Inferior parietal cortex (tissue), 1 donor: ENCODE results near the gene MGST2.
"Not testable (repeated sequence)": the region's sequence is repeated elsewhere in the genome, so short reads cannot be mapped to it uniquely, and the experiment has no call there.

ENCODE experiments used
- DNase-seq: peaks from one replicate; pipeline ENCODE4 v3.0.0-alpha.2; 2016; ENCODE audit errors: extremely low spot score

MGST2 gene

DNA sequence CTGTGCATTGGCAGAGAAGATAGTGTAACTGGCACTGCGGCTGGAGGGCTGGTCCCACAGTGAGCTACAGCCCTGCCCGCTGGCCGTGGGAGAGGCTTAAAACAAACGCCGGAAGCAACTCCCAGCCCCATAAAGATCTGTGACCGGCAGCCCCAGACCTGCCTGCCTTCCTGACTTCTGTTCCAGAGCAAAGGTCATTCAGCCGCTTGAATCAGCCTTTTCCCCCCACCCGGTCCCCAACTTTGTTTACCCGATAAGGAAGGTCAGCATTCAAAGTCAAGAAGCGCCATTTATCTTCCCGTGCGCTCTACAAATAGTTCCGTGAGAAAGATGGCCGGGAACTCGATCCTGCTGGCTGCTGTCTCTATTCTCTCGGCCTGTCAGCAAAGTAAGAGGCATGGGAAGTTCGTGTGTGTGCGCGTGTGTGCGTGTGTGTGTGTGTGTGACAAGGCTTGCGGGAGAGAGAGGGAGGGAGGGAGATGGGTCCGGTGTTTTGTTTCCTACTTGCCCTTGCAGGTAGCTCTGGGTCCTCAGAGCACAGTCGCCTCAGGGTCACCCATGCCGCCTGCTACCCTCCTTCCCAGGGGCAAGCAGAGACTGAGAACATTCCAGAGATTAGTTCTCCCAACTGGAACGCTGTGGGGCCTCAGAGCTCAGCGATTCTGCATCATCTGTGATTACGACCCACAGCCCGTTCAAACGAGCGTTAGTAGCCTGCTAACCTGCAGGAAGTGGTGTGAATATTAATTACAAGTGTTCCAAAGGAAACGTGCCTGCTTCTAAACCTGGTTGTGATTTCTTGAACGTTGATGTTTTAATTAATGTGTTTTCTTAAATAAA, at the start of gene MGST2:
Gene MGST2 (plus strand): TSS at position 130 of the 840 bp plus-strand sequence. CDS start 201 bp downstream, at position 331.
- DNase-seq: peak; percentile 34

DNA sequence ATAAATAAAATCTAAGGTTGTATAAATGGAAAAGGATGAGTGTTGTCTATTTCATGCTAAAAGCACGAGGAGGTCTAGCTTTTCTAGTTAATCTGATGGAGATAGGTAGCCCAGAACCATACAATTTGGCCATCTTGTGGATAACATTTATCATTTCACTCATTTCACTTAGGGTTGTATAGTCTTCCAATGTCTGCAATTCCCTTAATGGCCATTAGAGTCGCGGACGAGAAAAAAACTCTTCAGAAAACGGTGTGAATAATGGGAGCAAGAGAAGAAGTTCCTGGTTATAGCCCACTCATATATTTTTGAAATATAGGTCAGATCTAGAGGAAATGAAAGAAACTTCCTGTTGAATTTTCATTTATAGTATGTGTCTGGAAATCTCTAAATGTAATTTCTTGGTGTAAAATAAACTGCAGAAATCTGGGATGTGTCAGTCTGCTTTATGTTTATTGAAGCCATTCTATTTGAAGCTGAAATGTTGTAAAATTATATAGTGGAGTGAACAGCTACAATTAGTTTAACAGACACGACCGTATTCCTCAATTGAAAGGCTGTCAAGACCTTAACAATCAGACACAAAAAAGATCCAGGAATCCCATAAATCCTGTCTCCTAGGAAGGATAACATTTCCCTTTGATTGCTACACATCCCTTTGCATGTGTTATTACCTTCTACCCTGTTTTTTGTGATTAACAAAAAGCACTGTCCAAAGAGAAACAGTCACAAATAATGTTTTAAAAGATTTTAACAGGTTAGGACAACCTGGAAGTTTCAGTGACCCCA, 47.7 kb upstream of the MGST2 start:
- no peak for DNase-seq

DNA sequence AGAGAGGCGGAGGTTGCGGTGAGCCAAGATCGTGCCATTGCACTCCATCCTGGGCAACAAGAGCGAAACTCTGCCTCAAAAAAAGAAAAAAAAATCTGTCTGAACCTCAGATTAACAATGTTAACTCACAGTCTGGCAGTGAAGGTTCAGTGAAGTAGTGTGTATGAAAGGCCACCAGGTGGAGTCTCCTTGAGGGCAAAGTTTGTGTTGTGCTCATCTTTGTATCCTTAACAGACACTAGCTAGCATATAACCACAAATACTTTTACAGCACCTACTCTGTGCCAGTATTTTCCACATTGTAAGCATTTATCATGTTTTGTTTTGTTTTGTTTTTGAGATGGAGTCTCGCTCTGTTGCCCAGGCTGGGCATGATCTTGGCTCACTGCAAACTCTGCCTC, 46.0 kb upstream of the MGST2 start:
- no peak for DNase-seq

DNA sequence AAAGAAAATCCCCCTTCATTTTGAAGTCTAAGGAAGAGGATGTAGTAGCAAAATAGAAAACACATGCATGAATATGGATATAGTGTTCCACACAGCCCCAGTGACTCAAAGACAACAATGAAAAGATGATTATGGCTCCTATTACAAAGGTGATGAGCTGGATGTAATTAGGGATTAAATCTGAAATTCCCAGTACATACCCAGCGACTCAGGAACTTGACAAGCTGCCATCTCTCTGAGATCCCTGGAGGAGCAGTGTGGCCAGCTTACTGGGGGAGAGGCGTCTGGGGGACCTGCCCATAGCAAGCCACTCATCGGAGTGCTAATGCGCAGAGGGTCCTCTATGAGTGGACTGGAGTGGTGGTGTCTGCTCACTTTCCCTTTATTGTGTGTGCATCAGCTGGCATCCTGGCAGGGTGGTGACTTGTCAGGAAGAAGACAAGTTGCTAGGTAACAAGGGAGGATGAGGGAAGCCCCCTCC, 42.7 kb upstream of the MGST2 start:
- DNase-seq: no peak

DNA sequence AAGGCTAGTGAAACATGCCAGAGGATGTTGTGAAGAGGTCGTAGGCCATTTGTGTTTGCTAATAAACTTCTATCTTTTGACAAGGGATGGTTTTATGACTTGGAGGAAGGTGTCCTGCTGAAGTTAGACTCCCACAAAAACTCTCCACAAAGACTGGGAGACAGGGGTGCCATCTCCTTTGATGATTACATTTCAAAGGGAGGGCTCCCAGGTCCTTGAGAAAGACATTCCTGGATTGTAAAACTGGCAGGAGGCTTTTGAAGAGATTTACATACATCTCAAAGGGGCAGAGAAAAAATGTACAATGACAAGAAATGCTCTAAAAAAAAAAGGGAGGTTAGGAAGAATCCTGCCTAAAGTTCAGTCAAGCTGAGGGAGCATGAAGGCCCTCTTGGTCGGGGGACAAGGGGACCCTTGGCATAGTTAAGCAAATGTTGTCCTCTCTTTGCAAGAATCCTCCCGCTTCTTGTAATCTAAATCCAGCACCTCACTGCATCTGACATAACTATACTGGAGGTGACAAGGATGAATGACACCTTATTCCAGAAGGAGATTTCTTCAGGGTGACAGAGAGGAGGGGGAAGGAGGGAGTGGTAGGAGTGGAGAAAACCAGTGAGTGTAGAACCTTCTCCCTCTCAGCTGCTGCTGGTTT, 41.1 kb upstream of the MGST2 start:
- no peak for DNase-seq

DNA sequence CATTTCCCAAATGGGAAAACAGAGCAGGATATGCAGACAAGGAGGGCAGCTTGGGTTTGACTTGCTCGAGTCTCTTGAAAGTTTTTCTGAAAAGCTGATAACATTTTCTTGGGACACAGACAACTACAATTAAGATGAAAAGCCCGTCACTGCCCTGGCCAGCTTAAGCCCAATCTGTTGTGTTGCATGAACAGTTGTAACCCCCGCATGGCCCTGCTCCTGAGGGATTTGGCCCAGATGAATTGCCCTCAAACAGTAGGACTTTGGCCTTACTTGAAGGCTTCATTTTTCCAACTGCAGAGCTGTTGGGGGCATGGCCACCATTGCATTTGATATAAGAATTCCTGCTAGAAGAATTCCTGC, 40.5 kb upstream of the MGST2 start:
- no peak for DNase-seq

DNA sequence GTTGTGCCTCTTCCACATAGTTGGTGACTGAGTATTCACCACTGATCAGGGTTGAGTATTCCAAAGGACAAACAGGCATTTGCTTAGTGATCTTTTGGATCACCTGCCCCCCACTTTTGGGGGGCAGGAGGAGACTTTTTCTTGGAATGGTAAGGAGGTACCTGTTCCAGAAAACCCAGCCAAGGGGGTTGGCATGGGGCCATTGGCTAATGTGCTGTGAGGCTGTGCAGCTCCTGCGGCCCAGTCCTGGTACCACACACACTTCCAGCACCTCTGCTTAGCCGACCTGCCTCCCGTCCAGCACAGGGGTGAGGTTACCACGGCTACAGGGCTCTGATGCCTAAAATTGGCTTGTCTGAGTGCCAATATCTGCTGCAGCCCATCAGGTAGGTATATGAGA, 40.1 kb upstream of the MGST2 start:
- DNase-seq: no peak

DNA sequence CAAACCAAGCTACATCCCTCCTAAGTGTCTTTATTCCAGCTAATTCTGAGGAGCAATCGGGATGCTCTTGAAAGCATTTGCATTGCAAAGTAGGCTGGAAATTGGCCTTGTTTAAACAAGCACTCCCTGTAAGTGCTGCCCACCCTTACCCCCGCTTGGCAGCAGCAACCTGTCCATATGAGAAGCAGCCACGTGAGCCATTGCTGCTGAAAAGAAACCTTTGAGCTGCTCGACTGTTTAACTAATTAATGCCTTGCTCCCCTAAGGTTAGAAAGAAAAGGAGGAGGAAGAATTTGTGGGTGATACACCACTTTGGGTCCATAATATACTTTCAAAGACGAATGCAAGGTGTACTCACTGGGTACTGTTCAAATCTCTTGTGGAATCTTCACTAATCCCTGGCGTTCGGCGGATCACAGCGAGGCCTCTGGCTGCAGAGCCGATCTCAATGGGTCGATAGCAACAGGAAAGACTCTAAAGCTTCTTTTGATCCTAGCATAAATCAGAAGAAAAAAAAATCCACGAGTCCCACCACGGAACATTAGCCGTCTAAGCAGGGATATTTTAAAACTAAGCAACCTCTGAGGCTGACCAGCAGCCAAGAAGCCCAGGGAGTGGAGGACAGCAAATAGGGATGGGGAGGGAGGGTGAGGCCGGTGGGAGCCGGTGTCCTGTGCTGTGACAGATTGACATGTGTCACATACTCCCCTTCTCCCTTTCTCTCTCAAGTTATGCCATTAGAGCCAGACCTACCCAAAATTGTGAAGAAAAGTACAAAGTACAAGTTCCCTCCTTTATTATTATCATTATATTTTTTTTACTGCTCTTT, 37.2 kb upstream of the MGST2 start:
- DNase-seq: no peak

DNA sequence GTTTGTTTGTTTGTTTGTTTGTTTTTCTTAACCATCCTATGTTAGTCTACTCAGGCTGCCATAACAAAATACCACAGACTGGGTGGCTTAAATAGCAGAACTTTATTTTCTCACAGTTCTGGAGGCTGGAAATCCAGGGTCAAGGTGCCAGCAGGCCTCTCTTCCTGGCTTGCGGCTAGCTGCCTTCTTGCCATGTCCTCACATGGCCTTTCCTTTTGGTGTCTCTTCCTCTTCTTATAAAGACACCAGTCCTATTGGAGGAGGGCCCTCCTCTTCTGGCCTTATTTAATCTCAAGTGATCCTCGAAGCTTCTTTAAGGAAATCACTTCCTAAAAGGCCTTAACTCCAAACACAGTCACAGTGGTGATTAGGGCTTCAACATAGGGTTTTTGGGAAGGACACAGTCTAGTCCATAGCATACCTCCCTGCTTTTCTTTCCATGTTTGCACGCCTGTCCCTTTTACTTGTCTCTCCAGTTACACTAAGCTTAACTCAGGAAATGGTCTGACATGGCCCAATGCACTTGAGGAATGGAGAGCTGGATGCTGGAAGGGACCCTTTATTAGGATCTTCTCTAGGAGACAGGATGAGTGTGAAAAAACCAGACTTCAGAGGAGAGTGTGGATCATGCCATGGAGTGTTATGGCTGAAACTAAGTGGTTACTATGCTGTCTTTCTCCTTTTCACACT, 36.0 kb upstream of the MGST2 start:
- DNase-seq: no peak

DNA sequence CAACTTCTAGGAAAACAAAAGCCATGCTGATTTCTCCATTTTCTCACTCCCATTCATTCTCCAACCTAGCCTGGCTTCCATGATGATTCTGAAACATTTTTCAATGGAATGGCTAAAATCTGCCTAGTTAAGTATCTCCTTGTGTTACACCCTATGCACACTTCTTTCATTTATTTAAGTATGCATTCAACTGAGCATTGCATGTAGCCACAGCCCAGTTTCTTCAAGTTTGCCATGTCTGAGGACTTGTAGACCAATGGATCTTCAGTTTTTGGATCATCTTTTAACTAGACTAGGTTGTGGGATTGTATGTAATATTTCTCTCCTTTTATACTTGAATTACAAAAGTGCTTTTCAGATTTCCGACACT, 35.5 kb upstream of the MGST2 start:
- no peak for DNase-seq

DNA sequence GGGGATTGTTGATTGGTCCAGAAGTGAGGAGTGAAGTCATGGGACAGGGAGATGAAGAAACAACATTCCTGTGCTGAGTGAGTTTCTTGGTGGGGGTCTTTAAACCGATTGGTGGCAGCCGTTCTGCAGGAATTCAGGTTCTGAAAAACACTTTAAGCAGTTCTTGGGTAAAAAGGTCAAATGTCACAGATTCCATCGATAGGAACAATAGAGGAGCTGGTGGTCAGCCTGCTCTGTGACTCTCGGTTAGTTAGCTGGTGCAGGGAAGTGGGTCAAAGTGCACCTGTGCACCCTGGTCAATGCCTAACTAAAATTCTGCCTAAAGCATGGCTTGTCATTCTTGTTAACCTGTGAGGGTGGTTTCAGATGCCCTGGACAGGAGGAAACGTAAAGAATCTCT, 34.6 kb upstream of the MGST2 start:
- no peak for DNase-seq

DNA sequence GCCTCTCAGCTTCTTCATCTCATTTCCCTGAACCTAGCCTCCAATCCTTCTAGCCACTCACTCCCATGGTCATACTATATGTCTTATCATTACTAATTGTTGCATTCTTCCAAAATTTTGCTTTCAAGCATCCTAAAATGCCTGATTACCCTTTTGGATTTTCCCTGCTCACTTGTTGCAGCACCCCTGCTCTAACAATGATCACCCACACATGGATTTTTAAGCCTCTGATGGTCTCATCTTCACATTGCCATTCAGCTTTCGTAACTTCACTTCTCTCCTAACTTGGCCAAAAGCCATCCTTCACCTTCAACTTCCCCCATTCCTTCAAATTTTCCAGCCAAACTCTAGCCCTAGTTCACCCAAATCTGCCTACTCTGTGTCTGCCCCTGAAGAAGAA, 33.8 kb upstream of the MGST2 start:
- DNase-seq: no peak

DNA sequence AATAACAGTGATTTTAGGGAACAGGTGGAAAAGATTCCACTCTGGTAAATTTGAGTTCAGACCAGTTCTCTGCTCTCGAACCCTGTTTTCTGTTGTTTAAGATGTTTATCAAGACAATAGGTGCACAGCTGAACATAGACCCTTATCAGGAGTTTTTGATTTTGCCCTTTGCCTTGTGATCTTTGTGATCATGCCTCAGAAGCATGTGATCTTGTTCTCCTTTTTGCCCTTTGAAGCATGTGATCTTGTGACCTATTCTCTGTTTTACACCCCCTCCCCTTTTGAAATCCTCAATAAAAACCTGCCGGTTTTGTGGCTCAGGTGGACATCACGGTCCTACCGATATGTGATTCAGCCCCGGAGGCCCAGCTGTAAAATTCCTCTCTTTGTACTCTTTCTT, 32.9 kb upstream of the MGST2 start:
- not testable (repeated sequence) for DNase-seq

DNA sequence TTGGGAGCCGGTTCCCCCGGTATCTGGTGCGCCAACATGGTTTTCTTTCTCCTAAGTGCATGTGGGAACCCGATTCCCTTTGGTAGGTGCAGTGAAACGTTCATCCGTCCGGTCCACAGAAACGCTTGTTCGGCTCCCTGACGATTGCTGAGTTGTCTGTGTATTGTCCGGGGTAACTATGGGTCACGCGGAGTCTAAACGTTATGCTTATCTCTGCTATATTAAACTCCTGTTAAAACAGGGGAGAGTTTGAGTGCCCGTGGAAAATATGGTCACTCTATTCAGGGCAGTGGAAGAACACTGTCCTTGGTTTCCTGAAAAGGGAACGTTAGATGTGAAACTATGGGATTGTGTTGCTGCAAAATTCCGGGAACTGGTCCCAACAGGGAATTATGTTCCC, 32.4 kb upstream of the MGST2 start:
- DNase-seq: no peak

DNA sequence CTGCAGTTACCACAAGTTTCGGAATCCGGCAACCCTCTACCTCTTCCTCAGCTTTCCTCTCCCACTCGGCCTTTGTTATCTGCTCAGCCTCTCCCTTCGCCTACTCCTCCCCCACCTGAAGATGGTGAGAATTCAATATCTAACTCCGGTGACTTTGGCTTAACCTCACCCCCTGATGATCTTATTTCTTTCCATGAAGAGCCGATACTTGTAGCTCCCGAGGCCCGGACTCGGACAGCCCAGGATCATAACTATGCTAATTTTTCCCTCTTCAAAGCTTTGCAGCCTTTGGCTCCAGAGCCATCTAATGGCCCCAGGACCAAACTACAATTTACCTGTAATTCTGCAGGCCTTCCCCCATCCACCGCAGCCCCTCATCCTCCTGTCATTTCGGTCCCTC, 32.0 kb upstream of the MGST2 start:
- peak; percentile 40 for DNase-seq

DNA sequence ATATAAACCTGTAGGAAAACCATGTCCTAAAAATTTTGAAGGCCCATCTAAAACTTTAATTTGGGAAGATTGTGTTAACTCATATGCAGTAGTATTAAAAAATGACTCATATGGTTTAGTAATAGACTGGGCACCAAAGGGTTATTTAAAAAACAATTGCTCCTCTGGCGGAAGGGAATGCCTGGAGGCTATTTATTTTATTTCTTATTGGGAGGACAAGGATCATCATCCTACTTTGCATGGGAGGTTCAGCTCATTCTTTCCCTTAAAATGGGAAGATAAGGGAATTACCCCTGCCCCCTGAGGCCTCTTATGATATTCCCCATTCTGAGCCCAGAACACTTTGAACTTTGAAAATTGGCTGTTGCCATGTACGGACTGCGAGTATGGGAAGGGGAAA, 29.7 kb upstream of the MGST2 start:
- DNase-seq: no peak

DNA sequence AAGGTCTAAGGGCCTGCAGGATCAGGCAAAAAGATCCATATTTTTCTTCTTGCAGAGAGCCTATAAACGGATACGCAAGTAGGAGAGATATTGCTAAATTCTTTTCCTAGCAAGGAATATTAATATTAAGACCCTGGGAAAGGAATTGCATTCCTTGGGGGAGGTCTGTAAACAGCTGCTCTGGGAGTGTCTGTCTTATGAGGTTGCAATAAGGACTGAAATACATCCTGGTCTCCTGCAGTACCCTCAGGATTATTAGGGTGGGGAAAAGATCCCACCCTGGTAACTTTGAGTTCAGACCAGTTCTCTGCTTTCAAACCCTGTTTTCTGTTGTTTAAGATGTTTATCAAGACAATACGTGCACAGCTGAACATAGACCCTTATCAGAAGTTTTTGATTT, 27.3 kb upstream of the MGST2 start:
- DNase-seq: not testable (repeated sequence)

DNA sequence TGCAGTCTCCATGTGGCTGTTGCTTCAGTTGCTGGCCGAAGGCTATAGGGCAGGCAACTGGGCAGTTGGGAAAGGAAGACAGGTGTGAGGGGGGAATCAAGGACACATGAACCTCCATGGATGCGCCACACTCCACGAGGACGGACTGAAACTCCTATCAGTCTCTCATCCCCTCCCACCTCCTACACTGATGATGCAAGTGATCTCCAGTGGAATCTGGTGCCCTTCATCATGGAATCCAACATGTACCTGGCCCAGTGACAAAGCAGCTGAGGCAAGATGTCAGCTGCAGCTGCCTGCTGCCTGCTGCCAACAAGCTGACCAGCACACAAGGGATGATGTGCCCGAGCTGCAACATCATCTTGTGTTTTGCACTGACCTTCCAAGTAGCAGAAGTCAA, 26.0 kb upstream of the MGST2 start:
- DNase-seq: no peak

DNA sequence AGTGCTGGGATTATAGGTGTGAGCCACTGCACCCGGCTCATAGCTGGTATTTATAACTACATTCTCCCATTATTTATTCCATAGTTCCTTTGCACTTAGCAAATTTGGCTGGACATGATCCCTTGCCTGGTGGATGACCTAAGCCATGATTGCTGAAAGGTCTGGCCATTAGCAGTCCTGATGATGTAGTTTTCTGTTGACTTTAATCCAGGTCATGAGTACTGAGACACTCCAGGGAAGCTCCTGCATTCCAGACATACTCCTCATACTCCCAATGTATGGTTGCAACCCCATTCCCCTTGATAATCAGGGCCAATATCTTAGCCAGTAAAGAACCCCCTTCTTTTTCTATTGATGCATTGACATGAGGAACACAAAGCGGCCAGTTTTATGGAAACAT, 24.4 kb upstream of the MGST2 start:
- no peak for DNase-seq

DNA sequence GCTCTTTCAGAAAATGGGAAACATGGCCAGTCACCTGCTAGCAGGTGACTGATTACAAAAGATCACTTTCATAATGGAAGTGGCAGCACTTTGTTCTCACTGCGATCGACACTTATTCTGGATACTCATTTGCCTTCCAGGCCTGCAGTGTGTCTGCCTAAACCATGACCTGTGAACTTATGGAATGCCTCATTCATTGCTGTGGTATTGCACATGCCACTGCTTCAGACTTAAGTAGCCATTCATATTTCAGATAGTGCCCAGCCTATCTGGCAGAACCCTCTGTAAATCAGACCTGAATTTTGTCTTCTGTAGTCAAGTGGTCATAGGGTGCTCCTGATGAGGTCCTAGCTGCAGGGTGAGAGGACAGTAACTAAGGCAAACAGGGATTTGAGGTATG, 23.3 kb upstream of the MGST2 start:
- no peak for DNase-seq
